ENCODE data around the gene CKAP4. TPM values are rescaled to one million over a fixed set of nuclear protein-coding genes. Genes with fewer than 3 reads are reported as not detected.

Gene CKAP4
- total and polyA plus RNA-seq, 8 donors, result 13.7 to 98.7 (median 39.1) TPM

DNA sequence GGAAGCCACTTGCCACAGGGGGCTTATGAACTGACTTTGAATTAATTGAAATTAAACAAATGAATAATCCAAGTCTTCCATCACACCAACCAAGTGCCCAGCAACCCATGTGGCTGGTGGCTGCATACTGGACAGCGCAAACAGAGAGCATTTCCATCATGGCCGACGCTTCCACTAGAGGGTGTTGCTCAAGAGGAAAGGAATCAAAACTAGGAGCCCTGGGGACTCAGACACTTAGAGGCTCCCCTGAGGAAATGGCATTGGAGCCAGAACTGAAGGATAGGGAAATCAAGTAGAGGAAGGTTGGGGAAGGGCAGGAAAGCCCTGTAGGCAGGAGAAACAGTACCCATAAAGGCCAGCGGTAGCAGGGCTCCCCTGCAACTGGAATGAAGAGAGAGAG is 58.5 kb downstream of the CKAP4 start:
- intact Hi-C loops (cut with DNase I; ENCODE audit: low total_unique reads), result no loop called here
- WGBS, 5 donors, result 91 to 95% (median 91%) methylated on average over 4 of the region's 4 CpGs
- no peak for TF ChIP-seq POLR2A (IDR thresholded peaks at IDR 0.05)
- no peak for TF ChIP-seq EP300 (IDR thresholded peaks at IDR 0.05)
- TF ChIP-seq POLR2AphosphoS5 (IDR thresholded peaks at IDR 0.05), result no peak
- TF ChIP-seq, protein P1, sequence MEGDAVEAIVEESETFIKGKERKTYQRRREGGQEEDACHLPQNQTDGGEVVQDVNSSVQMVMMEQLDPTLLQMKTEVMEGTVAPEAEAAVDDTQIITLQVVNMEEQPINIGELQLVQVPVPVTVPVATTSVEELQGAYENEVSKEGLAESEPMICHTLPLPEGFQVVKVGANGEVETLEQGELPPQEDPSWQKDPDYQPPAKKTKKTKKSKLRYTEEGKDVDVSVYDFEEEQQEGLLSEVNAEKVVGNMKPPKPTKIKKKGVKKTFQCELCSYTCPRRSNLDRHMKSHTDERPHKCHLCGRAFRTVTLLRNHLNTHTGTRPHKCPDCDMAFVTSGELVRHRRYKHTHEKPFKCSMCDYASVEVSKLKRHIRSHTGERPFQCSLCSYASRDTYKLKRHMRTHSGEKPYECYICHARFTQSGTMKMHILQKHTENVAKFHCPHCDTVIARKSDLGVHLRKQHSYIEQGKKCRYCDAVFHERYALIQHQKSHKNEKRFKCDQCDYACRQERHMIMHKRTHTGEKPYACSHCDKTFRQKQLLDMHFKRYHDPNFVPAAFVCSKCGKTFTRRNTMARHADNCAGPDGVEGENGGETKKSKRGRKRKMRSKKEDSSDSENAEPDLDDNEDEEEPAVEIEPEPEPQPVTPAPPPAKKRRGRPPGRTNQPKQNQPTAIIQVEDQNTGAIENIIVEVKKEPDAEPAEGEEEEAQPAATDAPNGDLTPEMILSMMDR (IDR thresholded peaks at IDR 0.05), result no peak
- Histone ChIP-seq H3K27ac (no peak overlapping the region), H3K4me1 (no peaks in the 10 kb centered on the region), H3K4me3 (no peak overlapping the region), H3K27me3 (peaks cover 0 to 16% (median 4%) of the 10 kb centered on the region in 3 donors), H3K9me3 (no peaks in the 10 kb centered on the region), H3K36me3 (no peaks in the 10 kb centered on the region)
- no peak for DNase-seq

- TF ChIP-seq, protein P1 (IDR thresholded peaks at IDR 0.05), result no peak
- no peak for TF ChIP-seq POLR2AphosphoS5 (IDR thresholded peaks at IDR 0.05)
- no peak for TF ChIP-seq EP300 (IDR thresholded peaks at IDR 0.05)
- no peak for TF ChIP-seq POLR2A (IDR thresholded peaks at IDR 0.05)
- DNase-seq, result no peak
- 29 to 48% (median 36%) methylated on average over 4 to 10 of the region's 10 CpGs for WGBS, 5 donors
Measured at GRCh38 chr12:106188256-106188655, 59.6 kb downstream of the CKAP4 start.

More at GRCh38 chr12:106188256-106188655, 59.6 kb downstream of the CKAP4 start:
- intact Hi-C loops (cut with DNase I; ENCODE audit: low total_unique reads), result no loop called here
- Histone ChIP-seq H3K4me1 (no peaks in the 10 kb centered on the region), H3K9me3 (no peaks in the 10 kb centered on the region), H3K27ac (no peak overlapping the region), H3K27me3 (peaks cover 0 to 16% (median 4%) of the 10 kb centered on the region in 3 donors), H3K36me3 (no peaks in the 10 kb centered on the region), H3K4me3 (no peak overlapping the region)

Small RNA genes within 50 kb of the gene (small RNA-seq; reads per million reads assigned to genes)
- gene RNU7-94P, result 0 reads per million in 4 donors

Other genes starting within 250 kb of the CKAP4 start
- gene NUAK1, start 109.1 kb downstream of the CKAP4 start, total RNA-seq, result 10 to 100 TPM in 3 of 5 donors, 1 to 10 TPM in 1, under 1 TPM in 1; 0.58 to 79.0 (median 11.7) TPM
- gene NUAK1, start 109.1 kb downstream of the CKAP4 start, polyA plus RNA-seq, result 1 to 10 TPM in 2 of 3 donors, under 1 TPM in 1; 0.80 to 2.6 (median 2.4) TPM
- 10 to 100 TPM in 4 of 5 donors, under 1 TPM in 1; 0.29 to 57.5 (median 32.1) TPM for gene TCP11L2, start 54.7 kb upstream of the CKAP4 start, total RNA-seq
- 1 to 10 TPM; 2.3 to 7.5 (median 5.0) TPM for gene TCP11L2, start 54.7 kb upstream of the CKAP4 start, polyA plus RNA-seq
- gene POLR3B, start 109.7 kb upstream of the CKAP4 start, total RNA-seq, result 10 to 100 TPM in 2 of 5 donors, 1 to 10 TPM in 2, under 1 TPM in 1; 0.87 to 31.2 (median 8.8) TPM
- 1 to 10 TPM; 2.3 to 2.9 (median 2.4) TPM for gene POLR3B, start 109.7 kb upstream of the CKAP4 start, polyA plus RNA-seq

All from stomach (tissue), 9 donors.